Neural cell (in vitro differentiated cells): ENCODE data around the gene PRSS21. TPM values are rescaled to one million over a fixed set of nuclear protein-coding genes. Genes with fewer than 3 reads are reported as not detected.

Experiments used
- H2AFZ ChIP-seq: fragments of 200-600, 300-800 bp; sonication (generic), shearing (Covaris generic); 2 replicates; pipeline ENCODE4 v1.6.0; 2014; ENCODE audit warnings: low read depth, mild to moderate bottlenecking, antibody characterized with exemption, low read length, moderate library complexity
- H3F3A ChIP-seq: fragments of 200-600 bp; shearing (Covaris generic); 2 replicates; pipeline ENCODE4 v1.6.1; 2016; ENCODE audit warnings: mild to moderate bottlenecking, moderate library complexity, mixed read lengths, antibody characterized with exemption, low read length; ENCODE audit not compliant: insufficient read depth, poor library complexity, severe bottlenecking
- H3K27ac ChIP-seq: fragments of 200-600, 300-800 bp; sonication (generic), shearing (Covaris generic); 2 replicates; pipeline ENCODE4 v1.5.1; 2014; ENCODE audit warnings: mild to moderate bottlenecking, low read length, moderate library complexity
- H3K27me3 ChIP-seq: fragments of 300-800, 200-600 bp; sonication (generic), shearing (Covaris generic); 2 replicates; pipeline ENCODE4 v1.6.0; 2014; ENCODE audit warnings: mild to moderate bottlenecking, low read depth, low read length, moderate library complexity; ENCODE audit not compliant: insufficient read depth
- H3K36me3 ChIP-seq: fragments of 300-800, 200-600 bp; sonication (generic), shearing (Covaris generic); 2 replicates; pipeline ENCODE4 v1.5.1; 2014; ENCODE audit warnings: mild to moderate bottlenecking, antibody characterized with exemption, low read length, moderate library complexity; ENCODE audit not compliant: insufficient read depth
- H3K4me2 ChIP-seq: fragments of 300-800, 200-600 bp; sonication (generic), shearing (Covaris generic); 2 replicates; pipeline ENCODE4 v1.6.0; 2014; ENCODE audit warnings: mild to moderate bottlenecking, low read length
- H3K4me3 ChIP-seq: fragments of 300-800, 200-600 bp; sonication (generic), shearing (Covaris generic); 2 replicates; pipeline ENCODE4 v1.5.1; 2014; ENCODE audit warnings: mild to moderate bottlenecking, low read length, moderate library complexity
- H3K79me2 ChIP-seq: fragments of 200-600 bp; shearing (Covaris generic); replicated peaks from 2 replicates; pipeline ENCODE4 v1.6.0; 2014; ENCODE audit warnings: mild to moderate bottlenecking, low read length, moderate library complexity; ENCODE audit not compliant: insufficient read depth
- H3K9ac ChIP-seq: fragments of 300-800, 200-600 bp; sonication (generic), shearing (Covaris generic); 2 replicates; pipeline ENCODE4 v1.6.1; 2016; ENCODE audit warnings: mild to moderate bottlenecking, low read length, mixed read lengths
- H3K9me2 ChIP-seq: fragments of 200-600 bp; shearing (Covaris generic); 2 replicates; pipeline ENCODE4 v1.6.1; 2016; ENCODE audit warnings: mild to moderate bottlenecking, low read length, mixed read lengths; ENCODE audit not compliant: insufficient read depth
- H3K9me3 ChIP-seq: fragments of 200-600, 300-800 bp; sonication (generic), shearing (Covaris generic); 2 replicates; pipeline ENCODE4 v1.6.1; 2016; ENCODE audit warnings: mild to moderate bottlenecking, mixed run types, low read length, moderate library complexity, mixed read lengths
- H4K20me1 ChIP-seq: fragments of 200-600 bp; shearing (Covaris generic); 2 replicates; pipeline ENCODE4 v1.6.1; 2016; ENCODE audit warnings: mild to moderate bottlenecking, mixed run types; ENCODE audit not compliant: insufficient read depth
- CTCF ChIP-seq: fragments of 450-650 bp; IDR thresholded peaks from 2 replicates; pipeline ENCODE4 v1.5.1; 2014; ENCODE audit warnings: antibody characterized with exemption, mild to moderate bottlenecking, moderate library complexity; ENCODE audit not compliant: poor library complexity, severe bottlenecking
- EP300 ChIP-seq: fragments of 450-650 bp; conservative IDR thresholded peaks from 2 replicates; pipeline ENCODE4 v1.6.1; 2014; ENCODE audit warnings: antibody characterized with exemption, mild to moderate bottlenecking, moderate library complexity; ENCODE audit not compliant: poor library complexity, severe bottlenecking
- EZH2 ChIP-seq: fragments of 200-600, 300-800 bp; shearing (Covaris generic), sonication (generic); IDR thresholded peaks from 2 replicates; pipeline ENCODE4 v1.6.1; 2014; ENCODE audit warnings: antibody characterized with exemption, low read length, borderline replicate concordance, mild to moderate bottlenecking; ENCODE audit not compliant: insufficient read depth, poor library complexity, severe bottlenecking
- MXI1 ChIP-seq: fragments of 450-650 bp; conservative IDR thresholded peaks from 2 replicates; pipeline ENCODE4 v1.6.1; 2014; ENCODE audit warnings: antibody characterized with exemption, mild to moderate bottlenecking; ENCODE audit not compliant: poor library complexity, severe bottlenecking
- POLR2AphosphoS5 ChIP-seq: IDR thresholded peaks from 2 replicates; pipeline ENCODE4 v1.6.1; 2012
- RAD21 ChIP-seq: fragments of 450-650 bp; conservative IDR thresholded peaks from 2 replicates; pipeline ENCODE4 v1.6.1; 2014; ENCODE audit warnings: antibody characterized with exemption, mild to moderate bottlenecking, moderate library complexity
- SMC3 ChIP-seq: fragments of 450-650 bp; conservative IDR thresholded peaks from 2 replicates; pipeline ENCODE4 v1.6.1; 2014; ENCODE audit warnings: antibody characterized with exemption, mild to moderate bottlenecking, moderate library complexity; ENCODE audit not compliant: poor library complexity
- TAF1 ChIP-seq: IDR thresholded peaks from 2 replicates; pipeline ENCODE4 v1.6.1; 2012; ENCODE audit warnings: low read depth
- polyA plus RNA-seq: library from polyadenylated mRNA; depleted of rRNA; stranded (reverse); fragments of >200 nt; gene quantifications from 2 replicates; pipeline ENCODE4 v1.2.3, GENCODE V29; 2014
- TF ChIP-seq, protein P1 (sequence below): IDR thresholded peaks from 2 replicates; pipeline ENCODE4 v1.6.1; 2012; ENCODE audit warnings: borderline replicate concordance

The PRSS21 gene
- polyA plus RNA-seq, 1 donor from 2014 or later: not detected

- Histone ChIP-seq H2AFZ (no peak overlapping the region), H3K4me3 (no peak overlapping the region), H3K79me2 (no peaks in the 10 kb centered on the region), H3K9me2 (no peaks in the 10 kb centered on the region), H3K27me3 (no peaks in the 10 kb centered on the region), H3K4me2 (no peak overlapping the region), H3K9me3 (no peaks in the 10 kb centered on the region), H3K27ac (no peak overlapping the region), H3F3A (no peaks in the 10 kb centered on the region), H3K9ac (no peak overlapping the region), H4K20me1 (no peaks in the 10 kb centered on the region), H3K36me3 (no peaks in the 10 kb centered on the region)
- no peak for TF ChIP-seq SMC3
- TF ChIP-seq CTCF: no peak
- no peak for TF ChIP-seq TAF1
- TF ChIP-seq EZH2: no peak
- no peak for TF ChIP-seq POLR2AphosphoS5
- TF ChIP-seq RAD21: no peak
- TF ChIP-seq EP300: no peak
- TF ChIP-seq, protein P1, sequence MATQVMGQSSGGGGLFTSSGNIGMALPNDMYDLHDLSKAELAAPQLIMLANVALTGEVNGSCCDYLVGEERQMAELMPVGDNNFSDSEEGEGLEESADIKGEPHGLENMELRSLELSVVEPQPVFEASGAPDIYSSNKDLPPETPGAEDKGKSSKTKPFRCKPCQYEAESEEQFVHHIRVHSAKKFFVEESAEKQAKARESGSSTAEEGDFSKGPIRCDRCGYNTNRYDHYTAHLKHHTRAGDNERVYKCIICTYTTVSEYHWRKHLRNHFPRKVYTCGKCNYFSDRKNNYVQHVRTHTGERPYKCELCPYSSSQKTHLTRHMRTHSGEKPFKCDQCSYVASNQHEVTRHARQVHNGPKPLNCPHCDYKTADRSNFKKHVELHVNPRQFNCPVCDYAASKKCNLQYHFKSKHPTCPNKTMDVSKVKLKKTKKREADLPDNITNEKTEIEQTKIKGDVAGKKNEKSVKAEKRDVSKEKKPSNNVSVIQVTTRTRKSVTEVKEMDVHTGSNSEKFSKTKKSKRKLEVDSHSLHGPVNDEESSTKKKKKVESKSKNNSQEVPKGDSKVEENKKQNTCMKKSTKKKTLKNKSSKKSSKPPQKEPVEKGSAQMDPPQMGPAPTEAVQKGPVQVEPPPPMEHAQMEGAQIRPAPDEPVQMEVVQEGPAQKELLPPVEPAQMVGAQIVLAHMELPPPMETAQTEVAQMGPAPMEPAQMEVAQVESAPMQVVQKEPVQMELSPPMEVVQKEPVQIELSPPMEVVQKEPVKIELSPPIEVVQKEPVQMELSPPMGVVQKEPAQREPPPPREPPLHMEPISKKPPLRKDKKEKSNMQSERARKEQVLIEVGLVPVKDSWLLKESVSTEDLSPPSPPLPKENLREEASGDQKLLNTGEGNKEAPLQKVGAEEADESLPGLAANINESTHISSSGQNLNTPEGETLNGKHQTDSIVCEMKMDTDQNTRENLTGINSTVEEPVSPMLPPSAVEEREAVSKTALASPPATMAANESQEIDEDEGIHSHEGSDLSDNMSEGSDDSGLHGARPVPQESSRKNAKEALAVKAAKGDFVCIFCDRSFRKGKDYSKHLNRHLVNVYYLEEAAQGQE: no peak
- no peak for TF ChIP-seq MXI1
These were observed 18.8 kb downstream of the PRSS21 start for GRCh38 chr16:2835638-2836493.

DNA sequence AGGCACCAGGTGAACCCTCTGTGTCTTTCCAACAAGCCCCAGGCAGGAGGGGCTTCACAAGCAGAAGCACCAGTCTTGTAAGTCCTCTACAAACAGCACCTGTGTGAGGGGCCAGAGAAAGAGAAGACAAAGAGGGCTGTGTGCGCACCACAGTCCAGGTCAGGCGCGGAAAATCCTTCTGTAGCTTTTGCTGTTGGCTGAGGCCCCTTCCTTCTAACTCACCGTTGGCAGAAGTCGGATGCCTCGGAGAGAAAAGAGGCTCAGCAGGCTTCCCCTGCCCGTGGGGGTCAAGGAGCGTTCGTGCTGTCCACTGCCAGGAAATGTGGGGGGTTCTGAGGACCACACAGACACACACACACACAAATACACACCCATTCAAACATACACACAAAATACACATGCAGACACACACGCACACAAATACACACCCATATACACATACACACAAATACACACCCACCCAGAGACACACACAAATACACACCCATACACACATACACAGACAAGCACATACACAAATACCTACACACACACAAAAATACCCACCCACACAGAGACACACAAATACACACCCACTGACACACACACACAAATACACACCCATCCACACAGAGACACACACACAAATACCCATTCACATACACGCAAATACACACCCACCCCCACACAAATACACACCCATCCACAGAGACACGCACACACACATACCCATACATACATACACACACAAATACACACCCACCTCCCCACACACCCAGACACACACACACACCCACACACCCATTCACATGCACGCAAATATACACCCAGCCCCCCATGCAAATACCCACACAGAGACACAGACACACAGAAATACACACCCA is 19.8 kb downstream of the PRSS21 start:
- H3K4me3 ChIP-seq: no peak overlapping the region
- no peaks in the 10 kb centered on the region for H4K20me1 ChIP-seq
- no peaks in the 10 kb centered on the region for H3F3A ChIP-seq
- no peaks in the 10 kb centered on the region for H3K9me2 ChIP-seq
- H3K9me3 ChIP-seq: no peaks in the 10 kb centered on the region
- H3K79me2 ChIP-seq: no peaks in the 10 kb centered on the region
- no peaks in the 10 kb centered on the region for H3K36me3 ChIP-seq
- H3K27me3 ChIP-seq: no peaks in the 10 kb centered on the region
- no peak overlapping the region for H3K27ac ChIP-seq
- no peak for TF ChIP-seq CTCF
- TF ChIP-seq TAF1: no peak
- TF ChIP-seq POLR2AphosphoS5: no peak
- no peak for TF ChIP-seq EP300
- no peak for TF ChIP-seq EZH2
- TF ChIP-seq, protein P1: no peak
- no peak for TF ChIP-seq RAD21
- no peak for TF ChIP-seq SMC3
- no peak for TF ChIP-seq MXI1
- no peak overlapping the region for H3K4me2 ChIP-seq
- no peak overlapping the region for H3K9ac ChIP-seq
- no peak overlapping the region for H2AFZ ChIP-seq
